PC-3 (cell line): ENCODE results near the gene LHFPL2. TPM values are rescaled to one million over a fixed set of nuclear protein-coding genes. Genes with fewer than 3 reads are reported as not detected.
A peak's percentile ranks its signal among the peaks of the same experiment; 100 is the strongest.

ENCODE experiments used
- ATAC-seq: fragments of 200-7000 bp; cut with Tn5 transposase; 2 replicates; pipeline ENCODE4 v1.9.1; 2020; ENCODE audit warnings: mild to moderate bottlenecking, moderate library complexity
- BruUV-seq: library from RNA; stranded (reverse); fragments of 400-500 nt; replicated peaks from 2 replicates; lab custom pipeline; 2021; lab: Mats Ljungman, UMichigan
- CTCF ChIA-PET: fragments of 300-600 bp; sonication (Branson Sonifier 250); formaldehyde crosslinking; loops from one replicate; lab custom pipeline; 2022; ENCODE audit warnings: antibody characterized with exemption; lab: Charles Lee
- POLR2A ChIA-PET: fragments of 300-600 bp; sonication (Branson Sonifier 250); formaldehyde crosslinking; loops from one replicate; lab custom pipeline; 2022; ENCODE audit warnings: antibody characterized with exemption; ENCODE audit not compliant: unreplicated experiment; lab: Charles Lee
- DNase-seq: peaks from one replicate; pipeline ENCODE4 v3.0.0-alpha.2; 2015
- H2AFZ ChIP-seq: fragments of 300-600 bp; sonication (generic); 2 replicates; pipeline ENCODE4 v1.6.0; 2016; ENCODE audit warnings: antibody characterized with exemption, low read length
- H3F3A ChIP-seq: fragments of 300-600 bp; sonication (generic); one replicate; pipeline ENCODE4 v1.6.0; 2017; ENCODE audit warnings: antibody characterized with exemption, low read length, control low read depth, mild to moderate bottlenecking; ENCODE audit not compliant: unreplicated experiment
- H3K27ac ChIP-seq: fragments of 300-600 bp; sonication (generic); 2 replicates; pipeline ENCODE4 v1.5.1; 2016; ENCODE audit warnings: mild to moderate bottlenecking, low read length
- H3K27me3 ChIP-seq: fragments of 300-600 bp; sonication (generic); 2 replicates; pipeline ENCODE4 v1.6.1; 2016; ENCODE audit warnings: low read length, mixed read lengths
- H3K36me3 ChIP-seq: fragments of 300-600 bp; sonication (generic); 2 replicates; pipeline ENCODE4 v1.6.1; 2016; ENCODE audit warnings: low read depth, mixed run types, low read length, mixed read lengths
- H3K4me1 ChIP-seq: fragments of 300-600 bp; sonication (generic); 2 replicates; pipeline ENCODE4 v1.5.1; 2016; ENCODE audit warnings: low read length; ENCODE audit not compliant: insufficient read depth
- H3K4me2 ChIP-seq: fragments of 300-600 bp; sonication (generic); 2 replicates; pipeline ENCODE4 v1.6.0; 2016; ENCODE audit warnings: low read length
- H3K4me3 ChIP-seq: fragments of 300-600 bp; sonication (generic); 2 replicates; pipeline ENCODE4 v1.5.1; 2016; ENCODE audit warnings: mild to moderate bottlenecking, low read length, mixed read lengths
- H3K79me2 ChIP-seq: fragments of 300-600 bp; sonication (generic); 2 replicates; pipeline ENCODE4 v1.6.1; 2017; ENCODE audit warnings: low read length, mixed read lengths
- H3K9ac ChIP-seq: fragments of 300-600 bp; sonication (generic); 2 replicates; pipeline ENCODE4 v1.6.0; 2016; ENCODE audit warnings: mild to moderate bottlenecking, low read length
- H3K9me2 ChIP-seq: fragments of 300-600 bp; sonication (generic); replicated peaks from 2 replicates; pipeline ENCODE4 v1.6.1; 2016; ENCODE audit warnings: mixed run types, low read length, mixed read lengths
- H3K9me3 ChIP-seq: fragments of 300-600 bp; sonication (generic); 2 replicates; pipeline ENCODE4 v1.6.1; 2016; ENCODE audit warnings: low read length, mixed read lengths
- H4K20me1 ChIP-seq: fragments of 300-600 bp; sonication (generic); 2 replicates; pipeline ENCODE4 v1.6.1; 2016; ENCODE audit warnings: low read length, mixed read lengths
- EZH2 ChIP-seq: fragments of 300-600 bp; sonication (generic); IDR thresholded peaks from one replicate; pipeline ENCODE4 v1.6.1; 2017; ENCODE audit warnings: antibody characterized with exemption, mild to moderate bottlenecking, low read length; ENCODE audit not compliant: unreplicated experiment
- EZH2phosphoT487 ChIP-seq: fragments of 300-600 bp; sonication (generic); IDR thresholded peaks from 2 replicates; pipeline ENCODE4 v1.6.1; 2018; ENCODE audit warnings: mild to moderate bottlenecking, antibody characterized with exemption, low read length, borderline replicate concordance
- intact Hi-C: fragments of 100-400 bp; cut with micrococcal nuclease; formaldehyde crosslinking; loops from 2 replicates; pipeline ENCODE4 v1.9.0; 2023
- total RNA-seq: library from RNA; depleted of rRNA; stranded (reverse); fragments of >200 nt; gene quantifications from 2 replicates; pipeline ENCODE4 v1.2.3, GENCODE V29; 2014
- TF ChIP-seq, protein P1 (sequence below): fragments of 300-600 bp; sonication (generic); conservative IDR thresholded peaks from 2 replicates; pipeline ENCODE4 v1.5.1; 2017; ENCODE audit warnings: antibody characterized with exemption, low read depth, mild to moderate bottlenecking, low read length

LHFPL2 gene
- total RNA-seq, 1 experiment from 2014 or later, result 21.7 TPM

- TF ChIP-seq EZH2phosphoT487 (no peak), EZH2 (no peak)
- POLR2A ChIA-PET, result no interaction called here
- Histone ChIP-seq H3K36me3 (no peaks in the 10 kb centered on the region), H3F3A (no peaks in the 10 kb centered on the region), H3K27ac (no peak overlapping the region), H3K9me2 (no peaks in the 10 kb centered on the region), H2AFZ (no peak overlapping the region), H3K27me3 (no peaks in the 10 kb centered on the region), H3K9me3 (no peaks in the 10 kb centered on the region), H3K9ac (no peak overlapping the region), H3K79me2 (peaks cover 24% of the 10 kb centered on the region), H3K4me3 (no peak overlapping the region), H4K20me1 (0 out of 2 replicates have a peak, but pooled peaks cover 6% of the 10 kb centered on the region), H3K4me1 (peaks cover 57% of the 10 kb centered on the region), H3K4me2 (no peak overlapping the region)
- ATAC-seq (no peak), DNase-seq (no peak)
- BruUV-seq, result no TSS peak
- CTCF ChIA-PET, result no interaction called here
- intact Hi-C loops, result no loop called here
Observed at GRCh38 chr5:78512435-78512834, 136.1 kb downstream of the LHFPL2 start.

DNA sequence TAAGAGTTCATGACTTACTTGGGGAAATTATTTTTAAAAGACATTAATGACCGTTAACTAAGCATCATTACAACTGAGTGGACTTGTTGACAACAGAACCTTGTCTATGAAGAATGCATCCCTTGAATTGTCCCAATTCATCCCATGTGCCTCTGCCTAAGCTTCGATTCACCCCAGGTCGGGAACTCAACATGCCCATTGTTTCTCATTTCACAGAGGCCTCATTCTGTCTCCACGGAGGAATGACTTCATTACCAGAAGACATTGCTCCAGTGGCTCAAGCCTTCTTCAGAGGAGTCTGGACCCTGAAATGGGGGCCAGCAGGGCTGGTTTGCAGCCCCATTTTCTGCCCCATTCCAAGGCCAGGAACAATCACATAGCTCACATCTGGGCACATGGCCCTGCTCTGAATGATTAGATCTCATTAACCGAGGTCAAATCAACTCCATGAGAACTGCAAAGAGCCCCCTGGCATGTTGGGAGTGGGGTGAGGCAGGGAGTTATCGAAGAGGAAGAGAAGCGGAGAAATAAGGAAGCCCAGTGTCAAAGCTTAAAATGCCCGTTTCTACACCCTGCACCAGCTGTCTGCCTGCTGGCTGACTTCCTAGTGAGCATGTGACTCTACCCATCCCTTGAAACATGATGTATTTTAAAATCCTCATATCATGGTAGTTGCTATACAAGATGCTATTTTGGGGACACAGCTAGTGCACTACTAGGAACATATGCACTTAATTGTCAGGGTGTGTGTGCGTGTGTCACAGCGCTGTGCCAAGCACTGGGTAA is 137.3 kb downstream of the LHFPL2 start:
- no peak for TF ChIP-seq EZH2phosphoT487
- TF ChIP-seq, protein P1, sequence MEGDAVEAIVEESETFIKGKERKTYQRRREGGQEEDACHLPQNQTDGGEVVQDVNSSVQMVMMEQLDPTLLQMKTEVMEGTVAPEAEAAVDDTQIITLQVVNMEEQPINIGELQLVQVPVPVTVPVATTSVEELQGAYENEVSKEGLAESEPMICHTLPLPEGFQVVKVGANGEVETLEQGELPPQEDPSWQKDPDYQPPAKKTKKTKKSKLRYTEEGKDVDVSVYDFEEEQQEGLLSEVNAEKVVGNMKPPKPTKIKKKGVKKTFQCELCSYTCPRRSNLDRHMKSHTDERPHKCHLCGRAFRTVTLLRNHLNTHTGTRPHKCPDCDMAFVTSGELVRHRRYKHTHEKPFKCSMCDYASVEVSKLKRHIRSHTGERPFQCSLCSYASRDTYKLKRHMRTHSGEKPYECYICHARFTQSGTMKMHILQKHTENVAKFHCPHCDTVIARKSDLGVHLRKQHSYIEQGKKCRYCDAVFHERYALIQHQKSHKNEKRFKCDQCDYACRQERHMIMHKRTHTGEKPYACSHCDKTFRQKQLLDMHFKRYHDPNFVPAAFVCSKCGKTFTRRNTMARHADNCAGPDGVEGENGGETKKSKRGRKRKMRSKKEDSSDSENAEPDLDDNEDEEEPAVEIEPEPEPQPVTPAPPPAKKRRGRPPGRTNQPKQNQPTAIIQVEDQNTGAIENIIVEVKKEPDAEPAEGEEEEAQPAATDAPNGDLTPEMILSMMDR, result no peak
- TF ChIP-seq EZH2, result no peak
- Histone ChIP-seq H3K9me2 (no peaks in the 10 kb centered on the region), H3K9ac (peak overlapping the region; percentile 65; the same call in 1 of the 2 replicates), H3K79me2 (peaks cover 35% of the 10 kb centered on the region), H2AFZ (no peak overlapping the region), H3K4me1 (peaks cover 68% of the 10 kb centered on the region), H3K36me3 (no peaks in the 10 kb centered on the region), H3K4me2 (peak overlapping the region; percentile 88), H4K20me1 (0 out of 2 replicates have a peak, but pooled peaks cover 6% of the 10 kb centered on the region), H3F3A (no peaks in the 10 kb centered on the region), H3K27me3 (no peaks in the 10 kb centered on the region), H3K27ac (no peak overlapping the region), H3K9me3 (no peaks in the 10 kb centered on the region), H3K4me3 (no peak overlapping the region)
- BruUV-seq, result no TSS peak
- DNase-seq (no peak), ATAC-seq (no peak)
- ChIA-PET CTCF (no interaction called here), POLR2A (no interaction called here)
- intact Hi-C loops, result no loop called here

DNA sequence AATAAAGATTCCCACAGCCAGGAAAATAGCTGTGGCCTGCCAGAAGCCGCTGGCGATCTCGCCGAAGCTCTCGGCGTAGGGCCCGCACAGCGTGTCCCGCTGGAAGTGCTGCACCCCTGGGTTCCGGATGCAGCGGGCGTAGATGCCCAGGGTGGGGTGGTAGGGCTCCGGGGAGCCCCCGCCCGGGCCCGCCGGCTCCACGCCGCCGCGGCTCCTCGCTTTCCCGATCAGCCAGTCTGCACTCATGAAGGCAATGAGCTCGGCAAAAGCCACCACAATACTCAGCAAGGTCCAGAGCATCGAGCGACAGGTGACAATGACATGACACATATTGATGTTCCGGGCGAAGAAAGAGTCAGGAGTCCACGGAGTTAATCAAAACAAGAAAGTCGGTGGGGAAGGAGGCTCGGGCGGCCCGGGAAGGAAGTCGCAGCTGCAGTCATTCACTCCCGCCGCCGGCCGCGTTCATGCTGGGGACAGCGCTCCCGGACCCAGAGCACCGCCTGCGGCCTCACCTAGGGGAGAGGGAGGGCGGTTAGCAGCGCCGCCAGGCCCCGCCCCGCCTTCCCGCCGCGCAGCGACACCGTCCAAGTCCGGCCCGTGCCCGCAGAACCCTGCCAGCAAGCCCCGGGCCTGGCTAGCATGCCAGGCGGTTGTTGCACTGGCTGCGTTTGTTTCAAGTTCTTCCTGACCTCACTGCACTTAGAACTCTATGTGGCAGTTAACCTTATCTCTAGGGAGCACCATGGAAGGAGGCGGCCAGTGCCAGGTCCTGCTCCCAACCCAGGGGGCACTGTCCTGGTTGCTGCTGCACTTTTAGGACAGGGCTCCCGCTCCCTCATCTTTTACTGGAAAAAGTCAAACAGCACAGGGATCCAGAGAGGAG is 138.4 kb downstream of the LHFPL2 start:
- Histone ChIP-seq H3K4me1 (peaks cover 72% of the 10 kb centered on the region), H3K9ac (peak overlapping the region; percentile 65), H3K36me3 (no peaks in the 10 kb centered on the region), H3K79me2 (peaks cover 42% of the 10 kb centered on the region), H2AFZ (peak overlapping the region; percentile 84), H4K20me1 (0 out of 2 replicates have a peak, but pooled peaks cover 6% of the 10 kb centered on the region), H3K27ac (peak overlapping the region; percentile 96), H3K4me3 (peak overlapping the region; percentile 65), H3K9me2 (no peaks in the 10 kb centered on the region), H3K27me3 (no peaks in the 10 kb centered on the region), H3K9me3 (no peaks in the 10 kb centered on the region), H3F3A (no peaks in the 10 kb centered on the region), H3K4me2 (peak overlapping the region; percentile 88)
- intact Hi-C loops, result loop anchor here (5.0 kb wide), 1 partner anchor 82 kb away; no protein-coding TSS in a partner anchor
- no TSS peak for BruUV-seq
- ChIA-PET POLR2A (no interaction called here), CTCF (no interaction called here)
- ATAC-seq, result peak; percentile 53
- DNase-seq, result peak; percentile 55
- TF ChIP-seq EZH2phosphoT487, result no peak
- TF ChIP-seq, protein P1, result peak; percentile 38; the same call in 1 of the 2 replicates
